ENCODE measurements around the gene RAE1.

GRCh38 chr20:57385940-57386339 is 34.9 kb downstream of the RAE1 start:
- no peak for TF ChIP-seq CTCF (IDR thresholded peaks at IDR 0.05; ENCODE audit: low read length)
- no peak for TF ChIP-seq EZH2phosphoT487 (IDR thresholded peaks at IDR 0.05; ENCODE audit: low read length)

Measured in MM.1S (cell line).